Neuronal stem cell (in vitro differentiated cells): ENCODE data around the gene CLIP4.
"Not testable (repeated sequence)": the region's sequence is repeated elsewhere in the genome, so short reads cannot be mapped to it uniquely, and the experiment has no call there.

ENCODE experiments used
- DNase-seq: peaks from one replicate; pipeline ENCODE4 v3.0.0-alpha.2; 2013; ENCODE audit warnings: low spot score
- H2AFZ ChIP-seq: one replicate; pipeline ENCODE4 v1.6.1; 2013; ENCODE audit warnings: mild to moderate bottlenecking, low read length, inconsistent platforms
- H2AK5ac ChIP-seq: 2 replicates; pipeline ENCODE4 v1.6.1; 2013; ENCODE audit warnings: low read depth, mild to moderate bottlenecking, inconsistent platforms, low read length, moderate library complexity, mixed read lengths
- H2BK120ac ChIP-seq: 2 replicates; pipeline ENCODE4 v1.6.1; 2013; ENCODE audit warnings: low read depth, mild to moderate bottlenecking, inconsistent platforms, low read length, moderate library complexity, mixed read lengths
- H2BK12ac ChIP-seq: one replicate; pipeline ENCODE4 v1.6.1; 2013; ENCODE audit warnings: low read length, inconsistent platforms
- H2BK15ac ChIP-seq: 2 replicates; pipeline ENCODE4 v1.6.1; 2013; ENCODE audit warnings: mild to moderate bottlenecking, low read length, inconsistent platforms, mixed read lengths
- H2BK5ac ChIP-seq: one replicate; pipeline ENCODE4 v1.6.1; 2013; ENCODE audit warnings: inconsistent platforms, mild to moderate bottlenecking, low read length, moderate library complexity
- H3K14ac ChIP-seq: one replicate; pipeline ENCODE4 v1.6.1; 2013; ENCODE audit warnings: low read length, inconsistent platforms
- H3K18ac ChIP-seq: 2 replicates; pipeline ENCODE4 v1.6.1; 2013; ENCODE audit warnings: low read length, inconsistent platforms
- H3K23ac ChIP-seq: 2 replicates; pipeline ENCODE4 v1.6.1; 2013; ENCODE audit warnings: low read depth, mild to moderate bottlenecking, mixed read lengths, low read length, inconsistent platforms; ENCODE audit not compliant: poor library complexity
- H3K27ac ChIP-seq: replicated peaks from 3 replicates; pipeline ENCODE4 v1.5.1; 2013; ENCODE audit warnings: low read length, inconsistent platforms
- H3K27me3 ChIP-seq, 3 experiments: 2 replicates each; pipeline ENCODE4 v1.6.1; 2013; ENCODE audit warnings: low read length in 3 of 3, mild to moderate bottlenecking in 2 of 3, inconsistent platforms in 1 of 3, low read depth in 1 of 3, mixed read lengths in 1 of 3, moderate library complexity in 1 of 3; ENCODE audit not compliant: control insufficient read depth in 3 of 3, insufficient read depth in 3 of 3
- H3K36me3 ChIP-seq, 2 donors: replicated peaks in 1 of 2; 2 replicates each; pipeline ENCODE4 v1.6.1; 2013; ENCODE audit warnings: low read length in 2 of 2; ENCODE audit not compliant: control insufficient read depth in 2 of 2, insufficient read depth in 2 of 2
- H3K4ac ChIP-seq: 2 replicates; pipeline ENCODE4 v1.6.1; 2013; ENCODE audit warnings: inconsistent platforms, mild to moderate bottlenecking, low read length, moderate library complexity
- H3K4me1 ChIP-seq, 2 donors: 1 replicate in 1 of 2; 2 replicates in 1 of 2; pipeline ENCODE4 v1.6.1; 2013; ENCODE audit warnings: low read length in 2 of 2, low read depth in 1 of 2; ENCODE audit not compliant: control insufficient read depth in 2 of 2, insufficient read depth in 1 of 2
- H3K4me2 ChIP-seq: one replicate; pipeline ENCODE4 v1.6.1; 2013; ENCODE audit warnings: mild to moderate bottlenecking, low read length, inconsistent platforms; ENCODE audit not compliant: insufficient read depth, poor library complexity, severe bottlenecking
- H3K4me3 ChIP-seq, 2 donors: 2 replicates each; pipeline ENCODE4 v1.5.1; 2013; ENCODE audit warnings: low read length in 2 of 2, mild to moderate bottlenecking in 2 of 2, inconsistent platforms in 1 of 2, moderate library complexity in 1 of 2
- H3K79me1 ChIP-seq: one replicate; pipeline ENCODE4 v1.6.1; 2013; ENCODE audit warnings: low read depth, mild to moderate bottlenecking, inconsistent platforms, low read length, moderate library complexity
- H3K9ac ChIP-seq: one replicate; pipeline ENCODE4 v1.6.1; 2013; ENCODE audit warnings: mild to moderate bottlenecking, low read depth, low read length, inconsistent platforms; ENCODE audit not compliant: poor library complexity
- H3K9me3 ChIP-seq, 2 donors: replicated peaks in 1 of 2; 2 replicates each; pipeline versions ENCODE3 to v1.6.1; 2013; ENCODE audit warnings: low read length in 2 of 2, mild to moderate bottlenecking in 2 of 2, inconsistent platforms in 1 of 2, low read depth in 1 of 2, mixed read lengths in 1 of 2, moderate library complexity in 1 of 2; ENCODE audit not compliant: control insufficient read depth in 2 of 2, insufficient read depth in 1 of 2
- H4K8ac ChIP-seq: one replicate; pipeline ENCODE4 v1.6.1; 2013; ENCODE audit warnings: low read depth, mild to moderate bottlenecking, inconsistent platforms, low read length, moderate library complexity
- H4K91ac ChIP-seq: one replicate; pipeline ENCODE4 v1.6.1; 2013; ENCODE audit warnings: low read length, low read depth, mild to moderate bottlenecking, inconsistent platforms; ENCODE audit not compliant: poor library complexity
- WGBS, 2 donors: extraction: QIAGEN DNeasy Blood & Tissue Kit; methylation state at CpG; one replicate each; pipeline ENCODE4 v1.1.7; 2013; ENCODE audit warnings: missing lambda C conversion rate in 2 of 2, mixed read lengths in 1 of 2; ENCODE audit not compliant: insufficient read length in 2 of 2, insufficient replicate concordance in 1 of 2; ENCODE audit errors: extremely low coverage in 2 of 2; 5-methylcytosine and 5-hydroxymethylcytosine counted together

The CLIP4 gene

GRCh38 chr2:29107547-29107946, 7.7 kb upstream of the CLIP4 start:
- not testable (repeated sequence) for H3K4me3 ChIP-seq, H2BK120ac ChIP-seq, H4K91ac ChIP-seq, H3K27ac ChIP-seq, H3K4me1 ChIP-seq, H3K4ac ChIP-seq, H2AFZ ChIP-seq, DNase-seq, H4K8ac ChIP-seq, H3K9ac ChIP-seq, H3K14ac ChIP-seq, H3K18ac ChIP-seq, H2BK12ac ChIP-seq, H3K27me3 ChIP-seq, H3K9me3 ChIP-seq, H3K4me2 ChIP-seq, H3K79me1 ChIP-seq, H3K23ac ChIP-seq, H3K36me3 ChIP-seq, H2BK15ac ChIP-seq, H2BK5ac ChIP-seq, H2AK5ac ChIP-seq
- WGBS, 2 donors: no CpG with 5 or more reads among the region's 3 CpGs

- no peak overlapping the region for H3K18ac ChIP-seq
- H3K14ac ChIP-seq: no peak overlapping the region
- no peak overlapping the region for H4K91ac ChIP-seq
- WGBS, 2 donors: no CpG with 5 or more reads among the region's 8 CpGs
- H3K9me3 ChIP-seq: no peaks in the 10 kb centered on the region
- H2BK15ac ChIP-seq: no peak overlapping the region
- H2BK12ac ChIP-seq: no peak overlapping the region
- DNase-seq: no peak
- no peak overlapping the region for H3K27ac ChIP-seq
- no peak overlapping the region for H2AK5ac ChIP-seq
- H3K4me3 ChIP-seq: no peak overlapping the region
- H3K4me2 ChIP-seq: no peak overlapping the region
- no peak overlapping the region for H4K8ac ChIP-seq
- no peak overlapping the region for H2AFZ ChIP-seq
- no peak overlapping the region for H3K23ac ChIP-seq
- peaks cover 0 to 14% (median 0%) of the 10 kb centered on the region in 3 experiments for H3K27me3 ChIP-seq
- no peaks in the 10 kb centered on the region for H3K79me1 ChIP-seq
- no peak overlapping the region for H3K9ac ChIP-seq
- no peak overlapping the region for H2BK5ac ChIP-seq
- no peak overlapping the region for H2BK120ac ChIP-seq
- no peak overlapping the region for H3K4ac ChIP-seq
- peaks cover 0 to 4% of the 10 kb centered on the region in 2 donors for H3K4me1 ChIP-seq
- H3K36me3 ChIP-seq: no peaks in the 10 kb centered on the region
These were observed 7.0 kb upstream of the CLIP4 start for GRCh38 chr2:29108225-29108624.

GRCh38 chr2:29109246-29109645, 6.0 kb upstream of the CLIP4 start:
- H3K4me3 ChIP-seq: no peak overlapping the region

GRCh38 chr2:29110916-29111535, 4.2 kb upstream of the CLIP4 start:
- H3K79me1 ChIP-seq: no peaks in the 10 kb centered on the region
- no peak overlapping the region for H3K4ac ChIP-seq
- no peak overlapping the region for H3K18ac ChIP-seq
- H4K91ac ChIP-seq: no peak overlapping the region
- H3K27ac ChIP-seq: no peak overlapping the region
- peaks cover 0 to 2% of the 10 kb centered on the region in 2 donors for H3K9me3 ChIP-seq
- no peak overlapping the region for H3K9ac ChIP-seq
- no peak overlapping the region for H3K4me3 ChIP-seq
- H2AK5ac ChIP-seq: no peak overlapping the region
- H4K8ac ChIP-seq: no peak overlapping the region
- H2BK5ac ChIP-seq: no peak overlapping the region
- no peak overlapping the region for H3K23ac ChIP-seq
- H2BK120ac ChIP-seq: no peak overlapping the region
- WGBS, 2 donors: no CpG with 5 or more reads among the region's 4 CpGs
- H3K27me3 ChIP-seq: peaks cover 2 to 36% (median 18%) of the 10 kb centered on the region in 3 experiments
- DNase-seq: no peak
- H2BK15ac ChIP-seq: no peak overlapping the region
- H3K4me2 ChIP-seq: no peak overlapping the region
- peaks cover 0 to 7% of the 10 kb centered on the region in 2 donors for H3K4me1 ChIP-seq
- H2BK12ac ChIP-seq: no peak overlapping the region
- no peak overlapping the region for H2AFZ ChIP-seq
- no peaks in the 10 kb centered on the region for H3K36me3 ChIP-seq
- no peak overlapping the region for H3K14ac ChIP-seq

More at GRCh38 chr2:29109246-29109645, 6.0 kb upstream of the CLIP4 start:
- no peak overlapping the region for H2BK12ac ChIP-seq
- H4K8ac ChIP-seq: no peak overlapping the region
- H4K91ac ChIP-seq: no peak overlapping the region
- no peak overlapping the region for H2BK5ac ChIP-seq
- H3K79me1 ChIP-seq: no peaks in the 10 kb centered on the region
- no peak overlapping the region for H3K23ac ChIP-seq
- no peak overlapping the region for H2AK5ac ChIP-seq
- H3K36me3 ChIP-seq: no peaks in the 10 kb centered on the region
- H3K27ac ChIP-seq: no peak overlapping the region
- WGBS, 2 donors: no CpG with 5 or more reads among the region's 2 CpGs
- no peak overlapping the region for H3K9ac ChIP-seq
- no peak overlapping the region for H3K4me2 ChIP-seq
- H2BK120ac ChIP-seq: no peak overlapping the region
- H3K9me3 ChIP-seq: no peaks in the 10 kb centered on the region
- no peak overlapping the region for H2BK15ac ChIP-seq
- no peak overlapping the region for H3K4ac ChIP-seq
- DNase-seq: no peak
- H3K14ac ChIP-seq: no peak overlapping the region
- H3K18ac ChIP-seq: no peak overlapping the region
- no peak overlapping the region for H2AFZ ChIP-seq
- peaks cover 0 to 4% of the 10 kb centered on the region in 2 donors for H3K4me1 ChIP-seq
- peaks cover 0 to 24% (median 6%) of the 10 kb centered on the region in 3 experiments for H3K27me3 ChIP-seq
